H9 (cell line): ENCODE results near the gene FHIT. TPM values are rescaled to one million over a fixed set of nuclear protein-coding genes. Genes with fewer than 3 reads are reported as not detected.

Experiments
- DNase-seq: peaks from one replicate; pipeline ENCODE4 v3.0.0-alpha.2; 2017
- H2AFZ ChIP-seq: one replicate; pipeline ENCODE4 v1.6.1; 2013; ENCODE audit warnings: mild to moderate bottlenecking, low read length, control low read depth, moderate library complexity
- H2AK5ac ChIP-seq: 2 replicates; pipeline ENCODE4 v1.6.1; 2013; ENCODE audit warnings: low read length, control low read depth, mixed read lengths; ENCODE audit not compliant: insufficient read length
- H2BK120ac ChIP-seq: one replicate; pipeline ENCODE4 v1.6.1; 2013; ENCODE audit warnings: low read depth, mild to moderate bottlenecking, low read length, control low read depth, inconsistent platforms; ENCODE audit not compliant: poor library complexity, severe bottlenecking
- H2BK12ac ChIP-seq: 2 replicates; pipeline ENCODE4 v1.6.1; 2013; ENCODE audit warnings: low read length, control low read depth, mixed read lengths, low read depth; ENCODE audit not compliant: insufficient read length
- H2BK15ac ChIP-seq: 2 replicates; pipeline ENCODE4 v1.6.1; 2013; ENCODE audit warnings: low read depth, low read length, control low read depth
- H2BK20ac ChIP-seq: one replicate; pipeline ENCODE4 v1.6.1; 2013; ENCODE audit warnings: low read depth, mild to moderate bottlenecking, low read length, control low read depth, inconsistent platforms; ENCODE audit not compliant: poor library complexity, severe bottlenecking
- H2BK5ac ChIP-seq: 2 replicates; pipeline ENCODE4 v1.6.1; 2013; ENCODE audit warnings: low read length, control low read depth, mixed read lengths; ENCODE audit not compliant: insufficient read length
- H3K14ac ChIP-seq: 2 replicates; pipeline ENCODE4 v1.6.1; 2013; ENCODE audit warnings: low read length, control low read depth; ENCODE audit not compliant: insufficient read depth
- H3K18ac ChIP-seq: 2 replicates; pipeline ENCODE4 v1.6.1; 2013; ENCODE audit warnings: low read depth, mild to moderate bottlenecking, mixed read lengths, low read length, control low read depth; ENCODE audit not compliant: insufficient read length
- H3K23ac ChIP-seq: 2 replicates; pipeline ENCODE4 v1.6.1; 2013; ENCODE audit warnings: low read length, control low read depth, mixed read lengths, low read depth; ENCODE audit not compliant: insufficient read length
- H3K23me2 ChIP-seq: 2 replicates; pipeline ENCODE4 v1.6.1; 2013; ENCODE audit warnings: low read depth, mild to moderate bottlenecking, mixed read lengths, low read length, control low read depth; ENCODE audit not compliant: insufficient read length, poor library complexity, severe bottlenecking
- H3K27ac ChIP-seq: 2 replicates; pipeline ENCODE4 v1.5.1; 2013; ENCODE audit warnings: low read length, control low read depth, mixed read lengths, low read depth; ENCODE audit not compliant: insufficient read length
- H3K27me3 ChIP-seq: 2 replicates; pipeline ENCODE4 v1.6.1; 2013; ENCODE audit warnings: low read length, control low read depth, inconsistent platforms; ENCODE audit not compliant: insufficient read depth
- H3K4ac ChIP-seq: 2 replicates; pipeline ENCODE4 v1.6.1; 2013; ENCODE audit warnings: low read depth, mild to moderate bottlenecking, control low read depth, inconsistent platforms, low read length, moderate library complexity
- H3K4me1 ChIP-seq: 2 replicates; pipeline ENCODE4 v1.6.1; 2013; ENCODE audit warnings: low read length, control low read depth, inconsistent platforms; ENCODE audit not compliant: insufficient read depth
- H3K4me2 ChIP-seq: 2 replicates; pipeline ENCODE4 v1.6.1; 2013; ENCODE audit warnings: low read length, control low read depth, mixed read lengths; ENCODE audit not compliant: insufficient read length, insufficient read depth
- H3K56ac ChIP-seq: 2 replicates; pipeline ENCODE4 v1.6.1; 2013; ENCODE audit warnings: low read depth, mild to moderate bottlenecking, mixed read lengths, low read length, control low read depth; ENCODE audit not compliant: insufficient read length
- H3K79me1 ChIP-seq: 2 replicates; pipeline ENCODE4 v1.6.1; 2013; ENCODE audit warnings: low read depth, mild to moderate bottlenecking, moderate library complexity, low read length, control low read depth, inconsistent platforms; ENCODE audit not compliant: insufficient read depth, poor library complexity, severe bottlenecking
- H3K79me2 ChIP-seq: 2 replicates; pipeline ENCODE4 v1.6.1; 2013; ENCODE audit warnings: low read length, control low read depth, inconsistent platforms; ENCODE audit not compliant: insufficient read depth
- H3K9ac ChIP-seq: 2 replicates; pipeline ENCODE4 v1.6.1; 2013; ENCODE audit warnings: low read length, control low read depth, mixed read lengths; ENCODE audit not compliant: insufficient read length; ENCODE audit errors: extremely low read depth
- H3K9me3 ChIP-seq: one replicate; pipeline ENCODE4 v1.6.1; 2013; ENCODE audit warnings: low read depth, low read length, inconsistent platforms; ENCODE audit not compliant: control insufficient read depth
- H3T11ph ChIP-seq: one replicate; pipeline ENCODE4 v1.6.1; 2013; ENCODE audit warnings: mild to moderate bottlenecking, low read length, control low read depth, inconsistent platforms
- H4K20me1 ChIP-seq: one replicate; pipeline ENCODE4 v1.6.1; 2013; ENCODE audit not compliant: control insufficient read depth, insufficient read length, insufficient read depth
- H4K5ac ChIP-seq: 2 replicates; pipeline ENCODE4 v1.6.1; 2013; ENCODE audit warnings: low read depth, mild to moderate bottlenecking, mixed read lengths, low read length, control low read depth; ENCODE audit not compliant: insufficient read length
- H4K8ac ChIP-seq: replicated peaks from 2 replicates; pipeline ENCODE4 v1.6.1; 2013; ENCODE audit warnings: low read length, control low read depth, mixed read lengths, low read depth; ENCODE audit not compliant: insufficient read length
- H4K91ac ChIP-seq: 2 replicates; pipeline ENCODE4 v1.6.1; 2013; ENCODE audit warnings: low read depth, mild to moderate bottlenecking, moderate library complexity, mixed read lengths, low read length, control low read depth; ENCODE audit not compliant: insufficient read length
- H3K27ac Mint-ChIP-seq, 3 experiments: 2 replicates in 2 of 3; 3 replicates in 1 of 3; pipeline ENCODE4 v1.8.0; 2020 to 2021; ENCODE audit warnings: mixed read lengths in 3 of 3, mild to moderate bottlenecking in 1 of 3, moderate library complexity in 1 of 3
- H3K27me3 Mint-ChIP-seq: 2 replicates; pipeline ENCODE4 v1.8.0; 2021; ENCODE audit warnings: low read depth, mild to moderate bottlenecking, moderate library complexity, mixed read lengths
- H3K36me3 Mint-ChIP-seq, 3 experiments: 2 replicates in 2 of 3; 3 replicates in 1 of 3; pipeline ENCODE4 v1.8.0; 2020 to 2021; ENCODE audit warnings: low read depth in 3 of 3, mixed read lengths in 3 of 3; ENCODE audit not compliant: insufficient read depth in 1 of 3
- H3K4me1 Mint-ChIP-seq, 2 experiments: 2 replicates each; pipeline ENCODE4 v1.8.0; 2020; ENCODE audit warnings: mixed read lengths in 2 of 2
- H3K4me3 Mint-ChIP-seq, 2 experiments: 2 replicates in 1 of 2; 3 replicates in 1 of 2; pipeline ENCODE4 v1.8.0; 2020 to 2021; ENCODE audit warnings: mild to moderate bottlenecking in 2 of 2, mixed read lengths in 2 of 2, moderate library complexity in 1 of 2
- H3K9me3 Mint-ChIP-seq, 2 experiments: 2 replicates in 1 of 2; 3 replicates in 1 of 2; pipeline ENCODE4 v1.8.0; 2020; ENCODE audit warnings: mild to moderate bottlenecking in 2 of 2, mixed read lengths in 2 of 2, moderate library complexity in 1 of 2
- WGBS: extraction: QIAGEN DNeasy Blood & Tissue Kit; methylation state at CpG from one replicate; pipeline ENCODE4 v1.1.7; 2013; ENCODE audit warnings: missing lambda C conversion rate, low lambda C conversion rate, mixed read lengths; ENCODE audit not compliant: insufficient read length; ENCODE audit errors: extremely low coverage; 5-methylcytosine and 5-hydroxymethylcytosine counted together
- total RNA-seq: library from RNA; stranded (reverse); gene quantifications from 2 replicates; pipeline ENCODE4 v1.2.1, GENCODE V29; 2021
- TF ChIP-seq, protein P1 (sequence below): fragments of 200-600 bp; sonication (generic); conservative IDR thresholded peaks from 3 replicates; pipeline ENCODE4 v1.8.0; 2021; ENCODE audit warnings: antibody characterized with exemption, mild to moderate bottlenecking

The FHIT gene
- total RNA-seq, 1 experiment from 2014 or later, result 3.0 TPM

DNA sequence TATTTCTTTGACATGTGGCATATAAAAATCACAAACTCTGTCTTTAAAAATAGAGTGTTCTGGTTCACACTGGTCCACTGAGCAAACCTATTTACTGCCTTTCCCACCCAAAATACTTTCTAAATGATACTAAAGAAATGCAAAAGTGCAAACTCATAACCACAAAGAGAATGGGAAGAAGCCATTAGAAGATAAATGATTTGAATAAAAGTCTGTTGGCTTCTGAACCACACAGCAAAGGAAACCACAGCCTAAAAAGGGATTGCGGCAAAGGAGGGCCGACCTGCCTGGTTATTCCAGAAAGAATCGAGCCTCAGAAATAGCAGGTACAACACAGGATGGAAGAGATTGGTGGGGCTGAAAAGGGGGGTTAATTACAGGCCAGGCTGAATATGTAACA is 599.5 kb downstream of the FHIT start:
- Histone ChIP-seq H3K4me1 (peaks cover 4% of the 10 kb centered on the region; the same call in 1 of the 2 replicates), H3K14ac (no peak overlapping the region), H2BK120ac (no peak overlapping the region), H3K23ac (no peak overlapping the region), H4K5ac (no peak overlapping the region), H3K56ac (no peak overlapping the region), H4K8ac (no peak overlapping the region), H3K4me2 (no peak overlapping the region), H3K79me2 (no peaks in the 10 kb centered on the region), H3K18ac (no peak overlapping the region), H2BK20ac (no peak overlapping the region), H3K4ac (no peak overlapping the region), H4K91ac (no peak overlapping the region), H2BK15ac (no peak overlapping the region), H3K79me1 (no peaks in the 10 kb centered on the region), H3K23me2 (no peaks in the 10 kb centered on the region), H3K9me3 (no peaks in the 10 kb centered on the region), H4K20me1 (no peaks in the 10 kb centered on the region), H3K9ac (no peak overlapping the region), H3K27me3 (no peaks in the 10 kb centered on the region), H3T11ph (no peak overlapping the region), H2AFZ (no peak overlapping the region), H2BK12ac (no peak overlapping the region), H2AK5ac (no peak overlapping the region), H3K27ac (no peak overlapping the region), H2BK5ac (no peak overlapping the region)
- DNase-seq, result no peak
- H3K36me3 Mint-ChIP-seq, result peaks cover 0 to 4% (median 0%) of the 10 kb centered on the region in 3 experiments; a peak in 2 of 7 replicates
- H3K27ac Mint-ChIP-seq, result 0 out of 7 replicates have a peak overlapping the region, but pooled peaks of 1 of the 3 experiments have one; percentile 53
- TF ChIP-seq, protein P1, sequence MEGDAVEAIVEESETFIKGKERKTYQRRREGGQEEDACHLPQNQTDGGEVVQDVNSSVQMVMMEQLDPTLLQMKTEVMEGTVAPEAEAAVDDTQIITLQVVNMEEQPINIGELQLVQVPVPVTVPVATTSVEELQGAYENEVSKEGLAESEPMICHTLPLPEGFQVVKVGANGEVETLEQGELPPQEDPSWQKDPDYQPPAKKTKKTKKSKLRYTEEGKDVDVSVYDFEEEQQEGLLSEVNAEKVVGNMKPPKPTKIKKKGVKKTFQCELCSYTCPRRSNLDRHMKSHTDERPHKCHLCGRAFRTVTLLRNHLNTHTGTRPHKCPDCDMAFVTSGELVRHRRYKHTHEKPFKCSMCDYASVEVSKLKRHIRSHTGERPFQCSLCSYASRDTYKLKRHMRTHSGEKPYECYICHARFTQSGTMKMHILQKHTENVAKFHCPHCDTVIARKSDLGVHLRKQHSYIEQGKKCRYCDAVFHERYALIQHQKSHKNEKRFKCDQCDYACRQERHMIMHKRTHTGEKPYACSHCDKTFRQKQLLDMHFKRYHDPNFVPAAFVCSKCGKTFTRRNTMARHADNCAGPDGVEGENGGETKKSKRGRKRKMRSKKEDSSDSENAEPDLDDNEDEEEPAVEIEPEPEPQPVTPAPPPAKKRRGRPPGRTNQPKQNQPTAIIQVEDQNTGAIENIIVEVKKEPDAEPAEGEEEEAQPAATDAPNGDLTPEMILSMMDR, result no peak
- H3K4me1 Mint-ChIP-seq, result peaks cover 25 to 35% of the 10 kb centered on the region in 2 experiments
- no peaks in the 10 kb centered on the region for H3K27me3 Mint-ChIP-seq
- H3K4me3 Mint-ChIP-seq, result no peak overlapping the region
- WGBS, result no CpG with 5 or more reads among the region's 3 CpGs
- H3K9me3 Mint-ChIP-seq, result no peaks in the 10 kb centered on the region; a peak in 1 of 5 replicates
